ENCODE data around the gene GAS7. TPM values are rescaled to one million over a fixed set of nuclear protein-coding genes. Genes with fewer than 3 reads are reported as not detected.

Gene GAS7
- total RNA-seq, 1 experiment from 2014 or later, result 12.3 TPM

DNA sequence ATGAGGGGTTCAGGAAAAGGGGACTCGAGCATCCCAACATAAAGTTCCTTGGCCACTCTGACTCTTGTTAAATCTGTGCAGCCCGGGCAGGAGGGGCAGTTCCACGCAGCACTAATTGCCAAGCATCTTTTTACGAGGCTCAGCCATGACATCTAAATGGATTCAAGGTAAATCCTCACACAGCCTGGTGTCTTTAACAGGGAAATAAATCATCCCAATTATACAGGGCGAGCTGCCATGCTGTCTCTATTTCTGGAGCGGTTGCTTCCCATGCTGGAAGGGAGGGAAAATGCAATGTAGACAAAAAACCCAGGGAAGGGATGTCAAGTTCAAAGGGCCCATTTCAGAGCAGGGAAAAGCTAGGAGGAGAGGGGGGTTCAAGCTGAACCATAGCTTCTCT lies 110.0 kb downstream of the GAS7 start:
- TF ChIP-seq, protein P1, sequence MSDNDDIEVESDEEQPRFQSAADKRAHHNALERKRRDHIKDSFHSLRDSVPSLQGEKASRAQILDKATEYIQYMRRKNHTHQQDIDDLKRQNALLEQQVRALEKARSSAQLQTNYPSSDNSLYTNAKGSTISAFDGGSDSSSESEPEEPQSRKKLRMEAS (CRISPR knock-in tag; IDR thresholded peaks at IDR 0.05), result no peak
- TF ChIP-seq SOX15 (CRISPR knock-in tag; IDR thresholded peaks at IDR 0.05), result no peak
- no peak for TF ChIP-seq RELA (CRISPR knock-in tag; IDR thresholded peaks at IDR 0.05; ENCODE audit: borderline replicate concordance)
- TF ChIP-seq ZNF317 (CRISPR knock-in tag; IDR thresholded peaks at IDR 0.05; ENCODE audit: borderline replicate concordance, low read depth), result no peak
- TF ChIP-seq ATF1 (CRISPR knock-in tag; IDR thresholded peaks at IDR 0.05), result no peak
- TF ChIP-seq TEAD4 (CRISPR knock-in tag; IDR thresholded peaks at IDR 0.05), result no peak
- no peak for TF ChIP-seq GRHL2 (CRISPR knock-in tag; IDR thresholded peaks at IDR 0.05; ENCODE audit: insufficient replicate concordance, severe bottlenecking)
- no peak for TF ChIP-seq SP1 (CRISPR knock-in tag; conservative IDR thresholded peaks at IDR 0.05)
- H3K36me3 Mint-ChIP-seq, result peaks cover 10% of the 10 kb centered on the region
- CTCF ChIA-PET, result no interaction called here
- ATAC-seq, result no peak
- 0 out of 2 replicates have a peak, but pooled peaks cover 2% of the 10 kb centered on the region for H3K4me1 Mint-ChIP-seq
- H3K9me3 Mint-ChIP-seq, result peaks cover 17% of the 10 kb centered on the region
- DNase-seq (ENCODE audit: low spot score), result no peak
- POLR2A ChIA-PET, result no interaction called here
- no peak overlapping the region for H3K27ac Mint-ChIP-seq
- H3K4me3 Mint-ChIP-seq, result no peak overlapping the region
- no peaks in the 10 kb centered on the region for H3K27me3 Mint-ChIP-seq (ENCODE audit: low read depth)

DNA sequence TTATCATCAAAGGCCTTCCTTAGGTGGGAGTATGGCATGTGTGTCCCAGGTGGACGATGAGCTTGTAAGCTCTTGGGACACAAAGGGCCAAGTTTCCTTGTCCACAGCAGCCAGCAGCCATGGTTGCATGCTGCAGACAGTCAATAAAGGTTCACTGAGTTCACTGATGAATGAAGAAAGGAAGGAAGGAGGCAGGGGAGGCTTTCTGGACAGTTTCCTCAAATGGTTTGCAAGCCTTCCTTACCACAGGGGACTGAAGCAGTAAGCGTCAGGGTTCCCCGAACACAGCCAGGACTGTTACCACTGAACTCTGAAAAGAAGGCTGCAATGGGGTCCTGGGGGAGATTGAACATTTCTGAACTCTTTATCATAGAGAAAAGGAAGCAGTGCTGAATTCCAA lies 111.1 kb downstream of the GAS7 start:
- H3K4me3 Mint-ChIP-seq, result no peak overlapping the region
- POLR2A ChIA-PET, result no interaction called here
- H3K36me3 Mint-ChIP-seq, result peaks cover 14% of the 10 kb centered on the region
- no peaks in the 10 kb centered on the region for H3K27me3 Mint-ChIP-seq (ENCODE audit: low read depth)
- CTCF ChIA-PET, result interaction anchor here (1.2 kb wide), 1 partner anchor 104 kb away, joined by 4 read pairs; no protein-coding TSS in a partner anchor
- DNase-seq (ENCODE audit: low spot score) (no peak), ATAC-seq (no peak)
- TF ChIP-seq ZBTB21 (CRISPR knock-in tag; IDR thresholded peaks at IDR 0.05; ENCODE audit: borderline replicate concordance) (no peak), ATF2 (CRISPR knock-in tag; IDR thresholded peaks at IDR 0.05; ENCODE audit: borderline replicate concordance, low read depth) (no peak), TP53 (CRISPR knock-in tag; IDR thresholded peaks at IDR 0.05) (no peak), NR3C1 (CRISPR knock-in tag; conservative IDR thresholded peaks at IDR 0.05; ENCODE audit: low read depth) (no peak), GRHL2 (CRISPR knock-in tag; IDR thresholded peaks at IDR 0.05; ENCODE audit: insufficient replicate concordance, severe bottlenecking) (no peak), CDX4 (CRISPR knock-in tag; IDR thresholded peaks at IDR 0.05; ENCODE audit: borderline replicate concordance) (no peak), NFE2L1 (CRISPR knock-in tag; IDR thresholded peaks at IDR 0.05) (no peak), SMAD4 (CRISPR knock-in tag; IDR thresholded peaks at IDR 0.05) (no peak), SMAD3 (CRISPR knock-in tag; IDR thresholded peaks at IDR 0.05; ENCODE audit: borderline replicate concordance) (no peak)
- TF ChIP-seq, protein P2, sequence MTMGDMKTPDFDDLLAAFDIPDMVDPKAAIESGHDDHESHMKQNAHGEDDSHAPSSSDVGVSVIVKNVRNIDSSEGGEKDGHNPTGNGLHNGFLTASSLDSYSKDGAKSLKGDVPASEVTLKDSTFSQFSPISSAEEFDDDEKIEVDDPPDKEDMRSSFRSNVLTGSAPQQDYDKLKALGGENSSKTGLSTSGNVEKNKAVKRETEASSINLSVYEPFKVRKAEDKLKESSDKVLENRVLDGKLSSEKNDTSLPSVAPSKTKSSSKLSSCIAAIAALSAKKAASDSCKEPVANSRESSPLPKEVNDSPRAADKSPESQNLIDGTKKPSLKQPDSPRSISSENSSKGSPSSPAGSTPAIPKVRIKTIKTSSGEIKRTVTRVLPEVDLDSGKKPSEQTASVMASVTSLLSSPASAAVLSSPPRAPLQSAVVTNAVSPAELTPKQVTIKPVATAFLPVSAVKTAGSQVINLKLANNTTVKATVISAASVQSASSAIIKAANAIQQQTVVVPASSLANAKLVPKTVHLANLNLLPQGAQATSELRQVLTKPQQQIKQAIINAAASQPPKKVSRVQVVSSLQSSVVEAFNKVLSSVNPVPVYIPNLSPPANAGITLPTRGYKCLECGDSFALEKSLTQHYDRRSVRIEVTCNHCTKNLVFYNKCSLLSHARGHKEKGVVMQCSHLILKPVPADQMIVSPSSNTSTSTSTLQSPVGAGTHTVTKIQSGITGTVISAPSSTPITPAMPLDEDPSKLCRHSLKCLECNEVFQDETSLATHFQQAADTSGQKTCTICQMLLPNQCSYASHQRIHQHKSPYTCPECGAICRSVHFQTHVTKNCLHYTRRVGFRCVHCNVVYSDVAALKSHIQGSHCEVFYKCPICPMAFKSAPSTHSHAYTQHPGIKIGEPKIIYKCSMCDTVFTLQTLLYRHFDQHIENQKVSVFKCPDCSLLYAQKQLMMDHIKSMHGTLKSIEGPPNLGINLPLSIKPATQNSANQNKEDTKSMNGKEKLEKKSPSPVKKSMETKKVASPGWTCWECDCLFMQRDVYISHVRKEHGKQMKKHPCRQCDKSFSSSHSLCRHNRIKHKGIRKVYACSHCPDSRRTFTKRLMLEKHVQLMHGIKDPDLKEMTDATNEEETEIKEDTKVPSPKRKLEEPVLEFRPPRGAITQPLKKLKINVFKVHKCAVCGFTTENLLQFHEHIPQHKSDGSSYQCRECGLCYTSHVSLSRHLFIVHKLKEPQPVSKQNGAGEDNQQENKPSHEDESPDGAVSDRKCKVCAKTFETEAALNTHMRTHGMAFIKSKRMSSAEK (CRISPR knock-in tag; IDR thresholded peaks at IDR 0.05; ENCODE audit: borderline replicate concordance), result no peak
- no peak overlapping the region for H3K27ac Mint-ChIP-seq
- 0 out of 2 replicates have a peak, but pooled peaks cover 2% of the 10 kb centered on the region for H3K4me1 Mint-ChIP-seq
- H3K9me3 Mint-ChIP-seq, result peaks cover 17% of the 10 kb centered on the region

DNA sequence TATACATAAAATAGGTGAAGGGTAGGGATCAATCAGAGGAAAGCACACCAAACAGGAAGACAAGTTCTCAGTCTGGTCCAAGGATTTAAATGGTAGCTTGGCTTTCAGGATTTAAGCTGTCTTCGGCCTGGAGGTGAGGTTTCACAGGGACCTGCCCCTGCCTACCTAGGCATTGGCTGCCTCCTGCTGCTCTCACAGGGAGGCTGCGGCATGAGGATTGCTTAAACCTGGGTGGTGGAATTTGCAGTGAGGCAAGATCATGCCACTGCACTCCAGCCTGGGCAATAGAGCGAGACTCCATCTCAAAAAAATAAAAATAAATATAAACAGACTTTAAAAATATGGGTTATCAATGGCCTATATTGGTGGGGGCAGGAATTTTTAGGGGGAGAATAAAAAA lies 114.5 kb downstream of the GAS7 start:
- CTCF ChIA-PET, result no interaction called here
- TF ChIP-seq NR1H2 (CRISPR knock-in tag; IDR thresholded peaks at IDR 0.05) (no peak), TEAD4 (CRISPR knock-in tag; IDR thresholded peaks at IDR 0.05) (no peak), ZNF138 (CRISPR knock-in tag; conservative IDR thresholded peaks at IDR 0.05) (no peak), ZNF232 (CRISPR knock-in tag; IDR thresholded peaks at IDR 0.05) (no peak), SMAD3 (CRISPR knock-in tag; IDR thresholded peaks at IDR 0.05; ENCODE audit: borderline replicate concordance) (no peak), PRRX2 (CRISPR knock-in tag; IDR thresholded peaks at IDR 0.05) (no peak), TP53 (CRISPR knock-in tag; IDR thresholded peaks at IDR 0.05) (no peak), SP1 (CRISPR knock-in tag; conservative IDR thresholded peaks at IDR 0.05) (no peak)
- TF ChIP-seq, protein P3, sequence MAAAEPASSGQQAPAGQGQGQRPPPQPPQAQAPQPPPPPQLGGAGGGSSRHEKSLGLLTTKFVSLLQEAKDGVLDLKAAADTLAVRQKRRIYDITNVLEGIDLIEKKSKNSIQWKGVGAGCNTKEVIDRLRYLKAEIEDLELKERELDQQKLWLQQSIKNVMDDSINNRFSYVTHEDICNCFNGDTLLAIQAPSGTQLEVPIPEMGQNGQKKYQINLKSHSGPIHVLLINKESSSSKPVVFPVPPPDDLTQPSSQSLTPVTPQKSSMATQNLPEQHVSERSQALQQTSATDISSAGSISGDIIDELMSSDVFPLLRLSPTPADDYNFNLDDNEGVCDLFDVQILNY (CRISPR knock-in tag; IDR thresholded peaks at IDR 0.05), result no peak
- Mint-ChIP-seq H3K27ac (no peak overlapping the region), H3K36me3 (peaks cover 19% of the 10 kb centered on the region), H3K9me3 (peaks cover 26% of the 10 kb centered on the region), H3K4me3 (no peak overlapping the region), H3K4me1 (peaks cover 21% of the 10 kb centered on the region), H3K27me3 (ENCODE audit: low read depth) (no peaks in the 10 kb centered on the region)
- POLR2A ChIA-PET, result no interaction called here
- no peak for DNase-seq (ENCODE audit: low spot score)
- no peak for ATAC-seq

Measured in WTC11 (cell line).